ENCODE results near the gene CSGALNACT2. TPM values are rescaled to one million over a fixed set of nuclear protein-coding genes. Genes with fewer than 3 reads are reported as not detected.

CSGALNACT2 gene
- total RNA-seq, 4 donors from 2014 or later, result 14.4 to 24.1 (median 20.0) TPM

GRCh38 chr10:43166880-43167497, 28.7 kb downstream of the CSGALNACT2 start:
- H3K27me3 ChIP-seq, result no peaks in the 10 kb centered on the region
- H3K9me3 ChIP-seq, result no peaks in the 10 kb centered on the region
- no peak overlapping the region for H3K27ac ChIP-seq
- H3K4me1 ChIP-seq, result peaks cover 4 to 5% of the 10 kb centered on the region in 2 donors
- no peak overlapping the region for H3K4me3 ChIP-seq (replicated peaks in 1 of 3)
- no peak for DNase-seq
- no peak for TF ChIP-seq POLR2A (IDR thresholded peaks at IDR 0.05)
- no peaks in the 10 kb centered on the region for H3K36me3 ChIP-seq
- intact Hi-C loops (cut with DNase I), result no loop called here

GRCh38 chr10:43167498-43167889, 29.2 kb downstream of the CSGALNACT2 start:
- Histone ChIP-seq H3K36me3 (no peaks in the 10 kb centered on the region), H3K27me3 (no peaks in the 10 kb centered on the region), H3K4me3 (replicated peaks in 1 of 3) (no peak overlapping the region), H3K9me3 (no peaks in the 10 kb centered on the region), H3K27ac (no peak overlapping the region), H3K4me1 (peaks cover 5 to 6% of the 10 kb centered on the region in 2 donors)
- WGBS, 2 donors, result 72 to 92% methylated on average over 2 of the region's 2 CpGs
- DNase-seq, result no peak
- no peak for TF ChIP-seq POLR2A (IDR thresholded peaks at IDR 0.05)
- TF ChIP-seq CTCF (IDR thresholded peaks at IDR 0.05), result no peak
- intact Hi-C loops (cut with DNase I), result no loop called here

GRCh38 chr10:43170491-43170890, 32.2 kb downstream of the CSGALNACT2 start:
- WGBS, 2 donors, result 49 to 52% methylated on average over 2 of the region's 2 CpGs
- intact Hi-C loops (cut with DNase I), result no loop called here
- Histone ChIP-seq H3K4me3 (replicated peaks in 1 of 3) (no peak overlapping the region), H3K4me1 (peaks cover 5 to 7% of the 10 kb centered on the region in 2 donors), H3K27me3 (no peaks in the 10 kb centered on the region), H3K36me3 (no peaks in the 10 kb centered on the region), H3K27ac (peak overlapping the region; percentile 48 to 80 (median 67)), H3K9me3 (no peaks in the 10 kb centered on the region)
- DNase-seq, result no peak
- peak in 3 of 6 experiments; percentile 14 to 47 (median 31) for TF ChIP-seq CTCF (IDR thresholded peaks at IDR 0.05)
- no peak for TF ChIP-seq POLR2A (IDR thresholded peaks at IDR 0.05)

GRCh38 chr10:43172645-43173044, 34.4 kb downstream of the CSGALNACT2 start:
- TF ChIP-seq CTCF (IDR thresholded peaks at IDR 0.05), result no peak
- TF ChIP-seq POLR2A (IDR thresholded peaks at IDR 0.05), result no peak
- H3K4me3 ChIP-seq (replicated peaks in 1 of 3), result no peak overlapping the region
- WGBS, 2 donors, result 91 to 99% methylated on average over 5 of the region's 5 CpGs
- no peaks in the 10 kb centered on the region for H3K27me3 ChIP-seq
- intact Hi-C loops (cut with DNase I), result no loop called here
- H3K36me3 ChIP-seq, result peaks cover 11 to 12% of the 10 kb centered on the region in 2 donors
- H3K4me1 ChIP-seq, result peaks cover 5 to 7% of the 10 kb centered on the region in 2 donors
- peak overlapping the region in 2 of 3 donors; percentile 48 to 67 for H3K27ac ChIP-seq
- DNase-seq, result no peak
- no peaks in the 10 kb centered on the region for H3K9me3 ChIP-seq

GRCh38 chr10:43173120-43173519, 34.9 kb downstream of the CSGALNACT2 start:
- 94 to 98% methylated on average over 1 of the region's 1 CpG for WGBS, 2 donors
- TF ChIP-seq POLR2A (IDR thresholded peaks at IDR 0.05), result no peak
- no peak for TF ChIP-seq CTCF (IDR thresholded peaks at IDR 0.05)
- DNase-seq, result no peak
- Histone ChIP-seq H3K9me3 (no peaks in the 10 kb centered on the region), H3K27ac (no peak overlapping the region), H3K4me1 (peaks cover 5 to 7% of the 10 kb centered on the region in 2 donors), H3K27me3 (no peaks in the 10 kb centered on the region), H3K4me3 (replicated peaks in 1 of 3) (no peak overlapping the region), H3K36me3 (peaks cover 11 to 12% of the 10 kb centered on the region in 2 donors)
- intact Hi-C loops (cut with DNase I), result no loop called here

Measured in thyroid gland (tissue), 4 donors.